Activated T-helper 17 cell treated with anti-CD3 and anti-CD28 coated beads, Interleukin-2, amount 50 U/mL, for 72 hours (primary cell): ENCODE measurements around the gene HS3ST6. TPM values are rescaled to one million over a fixed set of nuclear protein-coding genes. Genes with fewer than 3 reads are reported as not detected.
A peak's percentile ranks its signal among the peaks of the same experiment; 100 is the strongest.
"Not testable (repeated sequence)": the region's sequence is repeated elsewhere in the genome, so short reads cannot be mapped to it uniquely, and the experiment has no call there.

Experiments
- ATAC-seq: fragments of 150-1000 bp; cut with Tn5 transposase; replicated peaks from 2 replicates; pipeline ENCODE4 v1.10.0; 2021; ENCODE audit warnings: mild to moderate bottlenecking, moderate library complexity
- H3K27ac Mint-ChIP-seq: one replicate; pipeline ENCODE4 v1.8.0; 2022; ENCODE audit warnings: mixed read lengths
- H3K27me3 Mint-ChIP-seq: one replicate; pipeline ENCODE4 v1.8.0; 2022; ENCODE audit warnings: mixed read lengths
- H3K36me3 Mint-ChIP-seq: one replicate; pipeline ENCODE4 v1.8.0; 2022; ENCODE audit warnings: low read depth, mild to moderate bottlenecking, mixed read lengths
- H3K4me1 Mint-ChIP-seq: one replicate; pipeline ENCODE4 v1.8.0; 2022; ENCODE audit warnings: mixed read lengths
- H3K4me3 Mint-ChIP-seq: one replicate; pipeline ENCODE4 v1.8.0; 2022; ENCODE audit warnings: mild to moderate bottlenecking, mixed read lengths
- H3K9me3 Mint-ChIP-seq: one replicate; pipeline ENCODE4 v1.8.0; 2022; ENCODE audit warnings: mixed read lengths
- total RNA-seq, 2 donors: library from RNA; stranded (reverse); gene quantifications; one replicate each; pipeline ENCODE4 v1.2.3, GENCODE V29; 2022

HS3ST6 gene
- total RNA-seq, 2 donors from 2014 or later, result not detected

DNA sequence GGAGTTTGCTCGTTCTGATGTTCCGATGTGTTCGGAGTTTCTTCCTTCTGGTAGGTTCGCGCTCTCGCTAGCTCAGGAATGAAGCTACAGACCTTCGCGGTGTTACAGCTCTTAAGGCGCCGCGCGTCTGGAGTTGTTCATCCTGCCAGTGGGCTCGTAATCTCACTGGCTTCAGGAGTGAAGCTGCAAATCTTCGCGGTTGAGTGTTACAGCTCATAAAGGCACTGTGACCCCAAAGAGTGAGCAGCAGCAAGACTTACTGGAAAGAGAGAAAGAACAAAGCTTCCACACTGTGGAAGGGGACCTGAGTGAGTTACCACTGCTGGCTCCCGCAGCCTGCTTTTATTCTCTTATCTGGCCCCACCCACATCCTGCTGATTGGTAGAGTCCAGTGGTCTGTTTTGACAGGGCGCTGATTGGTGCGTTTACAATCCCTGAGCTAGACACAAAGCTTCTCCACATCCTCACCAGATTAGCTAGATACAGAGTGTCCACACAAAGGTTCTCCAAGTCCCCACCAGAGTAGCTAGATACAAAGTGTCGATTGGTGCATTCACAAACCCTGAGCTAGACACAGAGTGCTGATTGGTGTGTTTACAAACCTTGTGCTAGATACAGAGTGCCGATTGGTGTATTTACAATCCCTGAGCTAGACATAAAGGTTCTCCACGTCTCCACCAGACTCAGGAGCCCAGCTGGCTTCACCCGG, 39.4 kb upstream of the HS3ST6 start:
- H3K4me3 Mint-ChIP-seq, ATAC-seq, H3K27me3 Mint-ChIP-seq, H3K27ac Mint-ChIP-seq, H3K9me3 Mint-ChIP-seq: not testable (repeated sequence)
- Mint-ChIP-seq H3K4me1 (peaks cover 13% of the 10 kb centered on the region), H3K36me3 (peaks cover 30% of the 10 kb centered on the region)

DNA sequence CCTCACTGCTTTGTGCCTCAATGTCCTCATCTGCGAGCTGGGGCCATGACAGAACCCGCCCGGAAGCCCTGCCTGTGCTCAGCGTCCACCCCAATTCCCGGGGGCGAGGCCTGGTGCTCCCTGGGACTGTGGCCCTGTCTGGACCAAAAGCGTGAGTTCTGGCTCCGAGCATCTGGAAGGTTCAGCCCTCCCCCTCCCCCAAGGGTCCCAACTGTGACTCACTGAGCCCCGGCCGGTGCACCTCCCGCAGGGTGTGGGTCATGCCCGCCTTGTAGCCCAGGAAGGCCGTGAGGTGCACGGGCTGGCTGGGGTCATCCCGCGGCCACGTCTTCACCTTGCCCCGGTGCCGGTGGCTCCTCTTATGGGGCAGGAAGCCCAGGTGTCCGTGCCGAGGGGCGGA, 35.5 kb upstream of the HS3ST6 start:
- Mint-ChIP-seq H3K27me3 (no peaks in the 10 kb centered on the region), H3K36me3 (no peaks in the 10 kb centered on the region), H3K4me1 (peaks cover 6% of the 10 kb centered on the region), H3K4me3 (no peak overlapping the region), H3K9me3 (no peaks in the 10 kb centered on the region), H3K27ac (no peak overlapping the region)
- no peak for ATAC-seq

DNA sequence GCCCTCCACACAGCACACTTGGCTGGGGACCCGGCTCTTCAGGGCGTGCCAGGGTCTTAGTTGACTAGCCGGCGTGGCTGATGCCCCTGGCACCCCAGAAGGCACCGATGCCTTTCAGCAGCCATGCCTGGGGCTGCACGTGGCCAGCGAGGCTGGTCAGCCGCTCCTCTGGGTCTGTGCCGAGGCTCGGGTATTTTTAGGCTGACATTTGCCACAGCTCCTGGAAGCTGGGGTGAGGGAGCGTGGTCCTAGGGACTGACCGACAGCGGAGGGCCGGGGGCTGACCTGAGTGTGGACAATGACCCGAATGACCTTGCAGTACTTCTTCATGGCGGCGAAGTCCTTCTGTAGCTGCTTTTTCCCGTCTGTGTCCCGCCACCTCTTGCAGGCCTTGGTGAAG, 32.3 kb upstream of the HS3ST6 start:
- Mint-ChIP-seq H3K27me3 (no peaks in the 10 kb centered on the region), H3K9me3 (no peaks in the 10 kb centered on the region), H3K4me3 (no peak overlapping the region), H3K27ac (no peak overlapping the region), H3K4me1 (peaks cover 6% of the 10 kb centered on the region), H3K36me3 (no peaks in the 10 kb centered on the region)
- ATAC-seq, result no peak

DNA sequence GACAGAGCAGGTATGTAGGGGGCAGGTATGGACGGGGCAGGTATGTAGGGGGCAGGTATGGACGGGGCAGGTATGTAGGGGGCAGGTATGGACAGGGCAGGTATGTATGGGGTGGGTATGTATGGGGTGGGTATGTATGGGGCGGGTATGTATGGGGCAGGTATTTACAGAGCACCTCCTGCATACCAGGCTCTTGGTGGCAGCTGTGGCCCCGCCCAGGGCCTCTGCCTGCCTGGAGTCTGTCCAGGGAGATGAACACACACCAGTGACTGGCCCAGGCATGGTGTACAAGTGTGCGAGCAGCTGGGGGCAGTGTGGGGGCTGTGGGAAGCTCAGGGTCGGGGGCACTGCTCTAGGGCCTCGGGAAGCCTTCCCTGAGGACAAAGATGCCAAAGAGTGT, 31.8 kb upstream of the HS3ST6 start:
- no peak overlapping the region for H3K27ac Mint-ChIP-seq
- H3K27me3 Mint-ChIP-seq, result no peaks in the 10 kb centered on the region
- no peaks in the 10 kb centered on the region for H3K9me3 Mint-ChIP-seq
- no peak for ATAC-seq
- H3K4me3 Mint-ChIP-seq, result no peak overlapping the region
- peaks cover 6% of the 10 kb centered on the region for H3K4me1 Mint-ChIP-seq
- no peaks in the 10 kb centered on the region for H3K36me3 Mint-ChIP-seq

DNA sequence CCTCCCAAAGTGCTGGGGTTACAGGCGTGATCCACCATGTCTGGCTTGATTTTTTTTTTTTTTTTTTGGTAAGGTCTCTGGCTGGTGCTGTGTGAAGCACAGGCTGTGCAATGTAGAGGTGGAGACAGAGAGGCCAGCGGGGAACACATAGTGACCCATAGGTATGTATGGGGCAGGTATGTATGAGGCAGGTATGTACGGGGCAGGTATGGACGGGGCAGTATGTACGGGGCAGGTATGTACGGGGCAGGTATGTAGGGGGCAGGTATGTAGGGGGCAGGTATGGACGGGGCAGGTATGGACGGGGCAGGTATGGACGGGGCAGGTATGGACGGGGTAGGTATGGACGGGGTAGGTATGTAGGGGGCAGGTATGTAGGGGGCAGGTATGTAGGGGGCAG, 31.3 kb upstream of the HS3ST6 start:
- Mint-ChIP-seq H3K36me3 (no peaks in the 10 kb centered on the region), H3K4me1 (peaks cover 8% of the 10 kb centered on the region), H3K4me3 (no peak overlapping the region), H3K9me3 (no peaks in the 10 kb centered on the region), H3K27ac (no peak overlapping the region), H3K27me3 (no peaks in the 10 kb centered on the region)
- ATAC-seq, result no peak

DNA sequence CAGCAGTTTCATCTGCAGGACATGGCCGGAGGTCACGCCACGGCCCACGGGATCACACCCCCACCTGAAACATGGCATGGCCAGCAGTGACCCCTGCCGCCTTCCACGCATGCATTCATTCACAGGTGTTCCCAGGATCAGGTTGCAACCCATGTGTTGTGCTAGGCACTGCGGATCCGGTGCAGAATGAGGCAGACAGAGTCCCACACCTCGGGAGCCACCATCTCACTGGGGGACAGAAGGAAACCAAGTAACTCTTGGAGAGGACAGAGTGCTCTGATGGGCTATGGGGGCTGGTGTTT, 29.1 kb upstream of the HS3ST6 start:
- Mint-ChIP-seq H3K27ac (no peak overlapping the region), H3K27me3 (no peaks in the 10 kb centered on the region), H3K36me3 (no peaks in the 10 kb centered on the region), H3K4me1 (peaks cover 7% of the 10 kb centered on the region), H3K4me3 (no peak overlapping the region), H3K9me3 (no peaks in the 10 kb centered on the region)
- ATAC-seq, result no peak

DNA sequence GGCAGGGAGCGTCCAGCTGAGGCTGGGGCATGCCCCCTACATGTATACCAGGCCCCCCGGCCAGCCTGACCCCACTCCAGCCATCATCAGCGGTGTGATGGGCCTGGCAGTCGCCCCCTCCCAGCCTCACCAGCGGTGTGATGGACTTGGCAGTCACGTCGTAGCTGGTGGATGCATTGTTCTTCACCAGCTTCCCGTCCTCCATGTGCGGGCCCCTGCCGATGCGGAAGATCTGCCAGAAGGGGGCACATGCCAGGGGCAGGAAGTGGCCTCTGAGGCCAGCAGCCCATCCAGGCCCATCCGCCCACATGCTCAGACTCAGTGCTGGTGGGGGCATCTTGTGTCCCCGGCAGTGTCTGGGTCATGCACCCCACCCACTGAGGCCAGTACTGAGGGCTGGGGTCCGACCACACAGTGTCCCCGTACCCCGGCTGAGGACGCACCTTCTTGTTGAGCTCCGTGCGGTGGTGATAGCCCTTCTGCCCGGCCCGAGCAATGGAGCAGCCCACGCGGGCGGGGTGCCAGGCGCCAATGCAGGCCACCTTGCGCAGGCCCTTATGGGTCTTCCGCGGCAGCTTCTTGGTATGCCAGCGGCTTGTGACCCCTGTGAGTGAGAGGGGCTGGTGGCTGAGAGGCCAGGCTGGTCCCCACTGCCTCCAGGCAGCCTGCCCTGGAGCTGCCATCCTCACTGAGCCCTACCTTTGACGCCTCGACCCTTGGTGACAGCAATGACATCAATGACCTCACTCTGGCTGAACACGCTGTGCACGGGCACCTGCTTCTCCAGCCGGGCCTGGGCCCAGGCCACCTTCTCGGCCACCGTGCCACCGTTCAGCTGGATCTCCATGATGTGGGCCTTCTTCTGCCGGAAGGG, 28.5 kb upstream of the HS3ST6 start:
- Mint-ChIP-seq H3K27me3 (no peaks in the 10 kb centered on the region), H3K36me3 (peaks cover under 1% of the 10 kb centered on the region), H3K4me3 (no peak overlapping the region), H3K9me3 (no peaks in the 10 kb centered on the region), H3K4me1 (peaks cover 7% of the 10 kb centered on the region), H3K27ac (no peak overlapping the region)
- no peak for ATAC-seq

DNA sequence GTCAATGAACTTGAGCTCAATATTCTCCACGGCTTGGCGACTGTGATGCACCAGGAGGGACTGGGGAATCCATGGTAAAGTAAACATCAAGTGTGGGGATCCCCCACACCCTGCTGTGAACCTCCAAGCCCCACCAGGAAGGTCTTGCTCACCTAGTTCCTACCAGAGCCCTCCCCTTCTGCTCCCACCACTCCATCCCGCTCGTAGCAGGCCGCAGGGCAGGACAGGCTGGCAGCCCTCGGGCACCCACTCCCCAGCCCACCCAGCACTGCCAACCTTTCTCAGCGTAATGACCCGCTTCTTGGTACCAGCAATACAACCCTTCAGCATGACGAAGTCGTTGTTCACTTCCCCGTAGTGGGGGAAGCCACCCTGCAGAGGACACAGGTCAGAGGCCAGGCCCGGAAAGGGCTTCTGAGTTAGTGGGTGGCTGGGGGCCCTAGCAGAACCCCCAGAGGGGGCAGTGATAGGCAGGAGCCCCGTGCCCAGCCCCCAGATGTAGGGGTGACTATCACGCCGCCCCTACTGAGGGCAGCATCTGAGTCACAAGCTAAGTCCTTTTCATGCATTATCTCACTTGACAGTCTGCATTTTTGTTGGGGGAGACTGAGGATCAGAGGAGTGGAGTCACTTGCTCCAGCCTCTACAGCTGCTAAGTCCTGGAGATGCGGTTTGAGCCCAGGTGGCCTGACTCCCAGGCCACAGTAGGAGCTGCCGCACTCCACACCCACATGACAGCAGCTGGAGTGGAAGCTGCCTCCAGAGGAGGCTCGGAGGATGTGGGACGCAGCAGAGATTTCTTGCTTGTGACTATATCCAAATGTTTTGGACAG, 27.6 kb upstream of the HS3ST6 start:
- H3K4me3 Mint-ChIP-seq, result no peak overlapping the region
- ATAC-seq, result no peak

DNA sequence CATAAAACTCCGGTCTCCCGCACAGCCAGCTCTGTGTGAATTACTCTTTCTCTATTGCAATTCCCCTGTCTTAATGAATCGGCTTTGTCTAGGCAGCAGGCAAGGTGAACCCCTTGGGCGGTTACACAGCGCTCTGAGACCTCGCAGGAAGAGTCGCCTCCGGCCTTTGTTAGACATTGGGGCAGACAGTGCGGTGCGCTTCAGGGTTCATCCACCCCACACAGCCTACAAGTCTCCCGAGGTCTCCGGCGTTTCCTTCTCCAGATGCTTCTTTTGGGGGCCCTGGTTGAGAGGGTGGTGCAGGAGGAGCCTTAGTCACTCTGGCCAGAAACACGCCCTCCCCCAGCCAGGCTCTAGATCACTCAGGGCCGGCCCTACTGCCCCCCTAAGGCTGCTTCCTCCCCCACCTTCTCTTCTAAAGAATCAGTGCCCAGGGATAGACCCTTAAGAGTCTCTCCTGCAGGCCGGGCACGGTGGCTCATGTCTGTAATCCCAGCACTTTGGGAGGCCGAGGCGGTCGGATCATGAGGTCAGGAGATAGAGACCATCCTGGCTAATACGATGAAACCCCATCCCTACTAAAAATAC, 26.5 kb upstream of the HS3ST6 start:
- H3K9me3 Mint-ChIP-seq, result no peaks in the 10 kb centered on the region
- peaks cover 12% of the 10 kb centered on the region for H3K4me1 Mint-ChIP-seq
- peaks cover 17% of the 10 kb centered on the region for H3K36me3 Mint-ChIP-seq
- peak overlapping the region; percentile 86 for H3K4me3 Mint-ChIP-seq
- no peaks in the 10 kb centered on the region for H3K27me3 Mint-ChIP-seq
- no peak overlapping the region for H3K27ac Mint-ChIP-seq
- no peak for ATAC-seq

More for the DNA sequence above, 27.6 kb upstream of the HS3ST6 start:
- Mint-ChIP-seq H3K27ac (no peak overlapping the region), H3K27me3 (no peaks in the 10 kb centered on the region), H3K4me1 (peaks cover 12% of the 10 kb centered on the region), H3K36me3 (peaks cover 8% of the 10 kb centered on the region), H3K9me3 (no peaks in the 10 kb centered on the region)

DNA sequence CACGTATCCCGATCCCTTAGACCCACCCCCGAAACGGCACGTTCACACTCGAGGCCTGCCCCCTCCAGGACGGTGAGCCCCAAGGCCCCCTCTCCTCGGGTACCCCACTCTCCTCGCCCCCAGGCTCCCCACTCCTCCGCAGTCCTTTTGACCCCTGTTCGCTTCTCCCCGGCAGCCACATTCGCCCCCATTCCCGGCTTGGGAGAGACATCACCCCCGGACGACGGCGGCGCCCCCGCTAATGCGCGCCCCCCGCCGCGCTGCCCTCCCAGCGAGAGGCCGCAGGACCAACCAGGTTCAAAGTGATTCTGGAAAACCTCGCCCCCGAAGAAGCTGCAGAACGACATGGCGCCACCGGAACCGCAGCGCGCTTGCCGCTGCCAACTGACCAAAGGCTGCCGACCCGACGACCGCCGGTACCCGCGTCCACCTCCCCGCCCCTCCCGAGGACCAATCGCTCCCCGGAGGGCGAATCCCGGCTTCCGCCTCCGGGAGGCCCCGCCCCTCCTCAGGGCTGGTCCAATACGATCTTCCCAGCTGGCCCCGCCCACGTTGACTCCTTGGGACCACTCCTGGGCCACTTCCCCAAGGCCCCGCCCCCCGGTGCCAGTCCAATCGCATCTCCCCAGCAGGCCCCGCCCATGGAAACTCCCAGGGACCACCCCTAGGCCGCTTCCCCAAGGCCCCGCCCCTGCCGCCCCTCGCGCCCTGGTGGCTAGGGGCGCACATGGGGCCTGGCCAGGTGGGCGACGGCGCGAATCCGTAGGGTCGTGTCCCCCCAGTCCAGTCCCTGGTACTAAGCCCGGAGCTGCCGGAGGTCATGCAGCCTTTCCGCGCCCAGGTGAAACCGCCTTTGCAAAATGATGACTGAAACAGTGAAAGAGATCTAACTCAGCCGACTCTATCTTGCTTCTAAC, 24.9 kb upstream of the HS3ST6 start, which contains the start of gene MSRB1:
Gene MSRB1 (minus strand): TSS at position 390 of the 917 bp plus-strand sequence. CDS start 43 bp downstream, at position 347.
- ATAC-seq, result peak; percentile 97
- Mint-ChIP-seq H3K4me1 (peaks cover 12% of the 10 kb centered on the region), H3K27ac (peak within 1 kb of the TSS; percentile 85), H3K27me3 (no peaks in the 10 kb centered on the region), H3K36me3 (peaks cover 33% of the 10 kb centered on the region), H3K4me3 (peak within 1 kb of the TSS; percentile 86), H3K9me3 (no peaks in the 10 kb centered on the region)

DNA sequence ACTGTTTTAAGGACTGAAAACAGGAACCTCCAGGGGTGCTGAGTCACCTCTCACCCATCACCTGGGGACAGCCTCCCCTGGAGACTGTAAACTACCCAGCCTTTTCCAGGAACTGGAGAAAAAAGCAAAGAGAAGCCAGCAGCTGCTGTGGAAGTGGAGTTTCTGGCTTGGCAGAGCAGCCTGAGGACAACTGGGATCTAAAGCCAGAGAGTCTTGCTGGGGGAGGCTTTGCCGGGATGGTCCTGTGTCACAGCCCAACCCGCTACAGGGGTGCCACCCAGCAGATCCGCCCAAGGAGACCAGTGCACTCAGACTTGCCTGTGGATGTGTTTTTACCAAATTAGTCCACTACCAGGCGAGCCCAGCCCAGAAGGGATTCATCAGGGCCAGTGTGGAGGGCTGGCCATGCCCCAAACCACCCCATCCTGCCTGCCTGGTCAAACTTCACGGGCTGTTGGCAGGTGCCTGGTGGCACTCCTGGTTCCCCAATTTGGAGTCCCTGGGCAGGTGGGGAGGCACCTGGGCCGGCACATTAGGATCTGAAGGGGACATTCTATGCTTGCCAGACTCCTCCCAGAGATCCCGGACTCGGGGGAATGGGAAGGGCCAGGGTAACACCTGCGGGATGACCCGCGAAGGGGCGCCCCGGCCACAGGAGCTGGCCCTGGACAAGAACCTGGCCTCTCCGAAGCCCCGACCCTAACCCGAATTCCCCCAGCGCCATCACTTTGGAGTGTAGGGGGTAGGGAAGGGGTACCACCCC, 24.0 kb upstream of the HS3ST6 start:
- ATAC-seq, result no peak
- H3K27me3 Mint-ChIP-seq, result no peaks in the 10 kb centered on the region
- peaks cover 37% of the 10 kb centered on the region for H3K36me3 Mint-ChIP-seq
- H3K27ac Mint-ChIP-seq, result peak overlapping the region; percentile 70
- H3K4me1 Mint-ChIP-seq, result peaks cover 12% of the 10 kb centered on the region
- H3K9me3 Mint-ChIP-seq, result no peaks in the 10 kb centered on the region
- peak overlapping the region; percentile 86 for H3K4me3 Mint-ChIP-seq

DNA sequence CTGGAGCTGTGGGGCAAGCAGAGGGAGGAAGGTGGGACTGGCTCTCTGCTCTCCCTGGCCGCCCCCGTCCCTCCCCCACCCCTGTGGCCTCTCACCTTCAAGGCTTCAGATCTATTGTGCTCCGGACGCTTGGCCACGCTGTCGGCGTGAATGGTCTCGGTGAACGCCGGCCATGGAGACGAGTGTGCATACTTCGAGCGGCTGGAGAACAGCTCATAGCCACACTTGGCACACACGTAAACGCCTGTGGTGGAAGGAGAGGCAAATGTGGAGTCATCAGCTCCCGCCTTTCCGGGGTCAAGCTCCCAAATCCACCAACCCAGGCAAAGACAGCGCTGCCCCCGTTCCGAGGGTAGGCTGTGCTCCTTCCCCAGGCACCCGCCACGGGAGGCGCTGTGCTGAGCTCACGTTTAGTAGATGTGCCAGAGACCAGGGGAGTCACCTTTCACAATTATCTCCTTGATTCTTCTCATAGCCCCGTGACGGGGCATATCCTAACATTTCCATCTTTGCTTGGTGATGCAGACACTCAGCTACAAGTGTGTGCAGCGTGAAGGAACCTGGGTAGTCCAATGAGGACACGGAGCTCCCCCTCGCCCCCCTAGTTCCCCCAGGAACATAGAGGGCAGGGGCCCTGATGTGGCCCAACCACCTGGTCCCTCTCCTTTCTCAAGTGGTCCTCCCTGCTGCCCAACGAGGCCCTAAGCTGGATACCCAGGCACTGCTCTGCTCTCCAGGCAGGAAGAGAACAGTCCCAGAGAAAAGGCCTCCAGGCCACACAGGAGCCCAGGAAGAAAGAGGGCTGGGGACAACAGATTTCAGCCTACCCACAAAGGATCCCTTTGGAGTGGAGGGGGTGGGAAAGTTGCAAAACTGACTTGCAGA, 23.2 kb upstream of the HS3ST6 start:
- peaks cover 12% of the 10 kb centered on the region for H3K4me1 Mint-ChIP-seq
- H3K27me3 Mint-ChIP-seq, result no peaks in the 10 kb centered on the region
- H3K9me3 Mint-ChIP-seq, result no peaks in the 10 kb centered on the region
- peak overlapping the region; percentile 70 for H3K27ac Mint-ChIP-seq
- H3K4me3 Mint-ChIP-seq, result peak overlapping the region; percentile 86
- H3K36me3 Mint-ChIP-seq, result peaks cover 37% of the 10 kb centered on the region
- no peak for ATAC-seq
